G401 (cell line): ENCODE data around the gene MRGPRX3. TPM values are rescaled to one million over a fixed set of nuclear protein-coding genes. Genes with fewer than 3 reads are reported as not detected.
"Not testable (repeated sequence)": the region's sequence is repeated elsewhere in the genome, so short reads cannot be mapped to it uniquely, and the experiment has no call there.

Source experiments
- DNase-seq: peaks from one replicate; pipeline ENCODE4 v3.0.0-alpha.2; 2015; ENCODE audit warnings: low spot score
- in situ Hi-C: cut with HindIII; loops from 2 replicates; pipeline ENCODE4 v1.10.0; 2016; ENCODE audit warnings: low sequenced_read_pairs, mixed read lengths
- total RNA-seq: library from RNA; depleted of rRNA; stranded (reverse); fragments of >200 nt; shearing (Covaris generic); gene quantifications from 2 replicates; pipeline ENCODE4 v1.2.3, GENCODE V29; 2014; rRNA removed

Gene MRGPRX3
- total RNA-seq = not detected in 2 replicates

- in situ Hi-C loops = no loop called here
- no peak for DNase-seq
Observed at GRCh38 chr11:18132341-18132740, at the start of gene MRGPRX3. TSS of gene MRGPRX3 (plus strand) at chr11:18132571. CDS start at chr11:18137203, 4,632 bp downstream.

GRCh38 chr11:18088366-18088765 is 44.0 kb upstream of the MRGPRX3 start:
- no peak for DNase-seq
- in situ Hi-C loops = no loop called here

GRCh38 chr11:18088966-18089365 is 43.4 kb upstream of the MRGPRX3 start:
- in situ Hi-C loops = no loop called here

GRCh38 chr11:18091731-18092130 is 40.6 kb upstream of the MRGPRX3 start:
- in situ Hi-C loops = no loop called here

More at GRCh38 chr11:18088966-18089365, 43.4 kb upstream of the MRGPRX3 start:
- no peak for DNase-seq

GRCh38 chr11:18093959-18094358 is 38.4 kb upstream of the MRGPRX3 start:
- in situ Hi-C loops = no loop called here
- DNase-seq = no peak

More at GRCh38 chr11:18091731-18092130, 40.6 kb upstream of the MRGPRX3 start:
- DNase-seq = no peak

GRCh38 chr11:18100926-18101656 is 31.3 kb upstream of the MRGPRX3 start:
- no peak for DNase-seq
- in situ Hi-C loops = no loop called here

- in situ Hi-C loops = no loop called here
- no peak for DNase-seq
Observed at GRCh38 chr11:18105086-18105801, 27.1 kb upstream of the MRGPRX3 start.

- in situ Hi-C loops = no loop called here
Observed at GRCh38 chr11:18105802-18106574, 26.4 kb upstream of the MRGPRX3 start, which contains the start of gene SAAL1. TSS of gene SAAL1 (minus strand) at chr11:18106082. CDS start at chr11:18106041, 41 bp downstream.

GRCh38 chr11:18106688-18107087 is 25.7 kb upstream of the MRGPRX3 start:
- in situ Hi-C loops = no loop called here
- DNase-seq = no peak

More at GRCh38 chr11:18105802-18106574, 26.4 kb upstream of the MRGPRX3 start, which contains the start of gene SAAL1:
- DNase-seq = peak; percentile 81

GRCh38 chr11:18108254-18108653 is 24.1 kb upstream of the MRGPRX3 start:
- in situ Hi-C loops = no loop called here
- no peak for DNase-seq

GRCh38 chr11:18111005-18111404 is 21.4 kb upstream of the MRGPRX3 start:
- no peak for DNase-seq
- in situ Hi-C loops = no loop called here

GRCh38 chr11:18115360-18116127 is 16.8 kb upstream of the MRGPRX3 start:
- in situ Hi-C loops = no loop called here

GRCh38 chr11:18121331-18121828 is 11.0 kb upstream of the MRGPRX3 start:
- DNase-seq, in situ Hi-C loops: not testable (repeated sequence)

More at GRCh38 chr11:18115360-18116127, 16.8 kb upstream of the MRGPRX3 start:
- DNase-seq = peak; percentile 73

GRCh38 chr11:18131115-18131514 is 1.3 kb upstream of the MRGPRX3 start:
- DNase-seq, in situ Hi-C loops: not testable (repeated sequence)

- DNase-seq = no peak
- in situ Hi-C loops = no loop called here
Observed at GRCh38 chr11:18135308-18135707, 2.9 kb downstream of the MRGPRX3 start.

- no peak for DNase-seq
- in situ Hi-C loops = no loop called here
Observed at GRCh38 chr11:18137186-18137800, 4.9 kb downstream of the MRGPRX3 start.

GRCh38 chr11:18140145-18140544 is 7.8 kb downstream of the MRGPRX3 start:
- DNase-seq = no peak
- in situ Hi-C loops = no loop called here

GRCh38 chr11:18144243-18144642 is 11.9 kb downstream of the MRGPRX3 start:
- DNase-seq = no peak
- in situ Hi-C loops = no loop called here
